ENCODE measurements around the gene L1CAM. TPM values are rescaled to one million over a fixed set of nuclear protein-coding genes. Genes with fewer than 3 reads are reported as not detected.
A peak's percentile ranks its signal among the peaks of the same experiment; 100 is the strongest.

The L1CAM gene
- total and polyA plus RNA-seq, 2 of the 8 experiments (the other 6 are each of a cell fraction or from before 2014, with no cell fraction given), result 11.0 to 43.0 TPM

- peak; percentile 39 for TF ChIP-seq KDM4A (IDR thresholded peaks at IDR 0.05; ENCODE audit: low read depth, low read length, severe bottlenecking)
- TF ChIP-seq ASH2L (IDR thresholded peaks at IDR 0.05; ENCODE audit: low read length), result peak; percentile 25
Measured at GRCh38 chrX:153885968-153886903, at the start of gene L1CAM (continued).
